ENCODE data around the gene KRCC1.
"Not testable (repeated sequence)": the region's sequence is repeated elsewhere in the genome, so short reads cannot be mapped to it uniquely, and the experiment has no call there.

The KRCC1 gene

DNA sequence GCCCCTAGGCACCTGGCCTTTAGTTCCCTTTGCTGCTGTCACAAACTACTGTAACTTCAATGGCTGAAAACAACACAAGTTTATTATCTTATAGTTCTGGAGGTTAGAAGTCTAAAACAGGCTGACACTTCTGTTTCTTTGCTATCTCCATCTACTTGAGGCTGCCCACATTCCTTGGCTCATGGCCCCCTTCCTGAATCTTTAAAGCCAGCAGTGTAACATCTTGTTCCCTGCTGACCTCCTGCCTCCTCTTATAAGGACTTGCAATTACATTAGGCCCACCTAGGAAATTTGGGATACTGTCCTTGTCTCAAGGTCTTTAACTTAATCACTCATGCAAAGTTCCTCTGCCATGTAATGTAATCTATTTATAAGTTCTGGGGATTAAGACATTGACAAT, 18.6 kb upstream of the KRCC1 start:
- DNase-seq = no peak

DNA sequence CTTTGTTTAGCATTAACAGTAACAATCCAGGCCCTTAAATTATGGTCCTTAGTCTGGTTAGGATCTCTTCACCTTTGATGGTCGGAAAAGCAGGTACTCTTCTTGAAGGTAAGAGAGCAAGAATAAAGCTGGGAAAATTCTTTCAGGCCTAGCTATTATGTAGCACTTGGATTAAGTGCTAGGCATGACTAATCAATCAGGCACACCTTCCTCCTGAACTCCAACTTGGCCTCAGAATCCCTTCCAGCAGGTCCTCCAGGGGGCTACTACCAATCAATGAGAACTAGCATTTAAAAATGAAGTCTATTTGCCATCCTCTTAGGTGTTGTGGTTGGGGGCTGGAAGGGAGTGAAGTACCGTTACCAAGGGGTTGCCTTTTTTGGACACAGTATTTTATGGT, 15.8 kb upstream of the KRCC1 start:
- no peak for DNase-seq

DNA sequence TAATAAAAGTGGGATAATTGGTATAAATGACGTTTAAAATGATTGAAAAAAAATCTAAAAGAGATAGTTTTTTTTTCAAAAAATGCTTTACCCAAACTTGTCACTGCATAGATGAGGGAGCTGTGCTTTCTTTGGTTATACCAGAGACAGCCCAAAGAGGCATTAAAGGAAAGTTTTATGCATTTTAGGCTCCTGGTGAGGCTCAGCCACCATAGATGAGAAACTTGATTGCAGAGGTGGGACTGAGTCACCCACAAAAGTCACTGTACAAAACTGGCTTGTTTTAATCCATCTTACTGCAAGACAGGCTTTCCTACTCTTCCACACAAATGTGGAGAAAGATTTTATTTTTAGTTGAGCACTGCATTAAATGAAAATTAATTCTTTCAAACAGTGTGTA, 14.5 kb upstream of the KRCC1 start:
- DNase-seq = no peak

DNA sequence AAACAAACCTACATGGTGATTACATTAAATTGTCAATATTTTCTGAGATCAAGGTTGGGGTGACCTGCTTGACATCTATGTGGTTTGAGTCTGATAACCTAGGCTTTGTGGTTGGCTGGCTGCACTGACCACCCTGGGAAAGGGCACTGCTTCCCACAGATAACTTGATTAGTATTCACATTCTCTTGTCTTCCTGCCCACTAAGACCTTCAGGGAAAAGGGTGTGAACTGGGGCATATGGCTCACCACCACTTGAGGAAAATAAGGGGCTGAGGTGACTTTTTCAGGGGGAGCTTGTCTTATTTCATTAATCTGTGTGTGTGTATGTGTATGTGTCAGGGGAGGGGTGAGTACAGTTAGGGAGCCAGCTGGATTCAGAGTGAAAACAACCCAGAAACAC, 13.5 kb upstream of the KRCC1 start:
- no peak for DNase-seq

DNA sequence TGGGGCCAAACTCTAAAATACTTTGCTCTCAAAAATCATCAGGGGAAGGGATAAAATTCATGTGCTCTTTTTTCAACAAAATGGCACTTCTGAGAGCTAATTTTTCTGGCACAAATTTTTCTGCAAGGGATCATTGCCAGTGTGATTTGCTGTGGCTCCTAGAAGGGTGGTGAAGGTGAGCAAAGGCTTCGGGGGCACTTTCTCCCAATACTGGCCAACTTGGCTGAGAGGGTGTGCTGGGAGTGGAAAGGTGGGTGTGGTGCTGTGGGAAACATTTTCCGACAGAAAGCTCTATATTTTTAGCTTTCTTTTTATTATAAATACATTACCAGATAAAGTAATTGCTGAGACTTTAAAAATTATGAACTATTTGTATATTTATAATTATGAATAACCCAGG, 12.5 kb upstream of the KRCC1 start:
- no peak for DNase-seq

DNA sequence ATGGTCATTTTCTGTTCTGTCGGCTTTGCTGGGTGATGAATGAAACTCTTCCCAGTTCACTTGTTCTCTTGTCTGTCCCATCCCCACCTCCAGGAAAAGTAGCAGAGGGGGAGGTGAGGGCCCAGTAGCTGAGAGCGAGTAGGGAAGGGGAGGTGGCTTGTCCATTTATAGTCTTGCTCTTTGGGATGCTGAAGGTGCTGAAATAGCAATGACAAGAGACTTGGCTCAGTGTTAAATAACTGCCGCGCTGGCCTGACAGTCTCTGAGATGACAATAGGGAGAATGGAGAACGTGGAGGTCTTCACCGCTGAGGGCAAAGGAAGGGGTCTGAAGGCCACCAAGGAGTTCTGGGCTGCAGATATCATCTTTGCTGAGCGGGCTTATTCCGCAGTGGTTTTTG, 12.0 kb upstream of the KRCC1 start, which contains the start of gene SMYD1:
SMYD1 (plus strand) TSS at position 228 of the 400 bp plus-strand sequence; CDS start at position 268, 40 bp downstream.
- DNase-seq = no peak

DNA sequence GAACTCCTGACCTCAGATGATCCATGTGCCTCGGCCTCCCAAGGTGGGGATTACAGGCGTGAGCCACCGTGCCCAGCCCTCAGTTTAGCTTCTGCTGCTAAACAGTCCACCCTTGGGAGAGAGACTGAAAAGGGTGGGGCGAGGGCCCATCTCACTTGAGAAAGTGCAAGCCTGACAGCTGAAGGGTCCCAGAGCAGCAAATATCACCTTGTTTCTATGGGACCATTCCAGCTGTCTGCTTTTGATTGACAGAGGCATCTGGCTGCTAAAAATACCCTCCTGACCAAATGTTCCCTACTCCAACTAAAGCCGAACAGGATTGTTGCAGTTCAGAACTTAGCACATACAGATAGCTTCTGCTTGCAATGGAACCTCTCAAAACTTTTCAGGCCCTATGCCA, 11.6 kb upstream of the KRCC1 start:
- DNase-seq = no peak

DNA sequence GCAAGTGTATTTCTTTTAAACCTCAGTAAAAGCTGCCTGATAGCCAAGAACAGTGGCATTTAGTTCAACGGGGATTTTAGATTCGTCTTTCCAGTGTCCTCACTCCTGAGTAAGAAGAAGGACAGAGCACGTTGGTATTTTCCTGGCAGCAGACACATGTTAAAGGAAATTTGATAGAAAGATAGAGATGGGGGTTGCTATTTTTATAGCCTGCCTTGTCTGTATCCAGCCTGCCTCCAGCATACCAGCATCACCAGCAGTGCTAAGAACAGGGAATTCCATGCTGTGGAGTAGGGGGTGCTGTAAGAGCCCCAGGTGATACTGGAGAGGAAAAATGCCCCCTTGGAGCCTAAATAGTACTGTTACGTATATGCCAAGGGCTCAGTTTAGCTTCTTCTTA, 11.0 kb upstream of the KRCC1 start:
- no peak for DNase-seq

DNA sequence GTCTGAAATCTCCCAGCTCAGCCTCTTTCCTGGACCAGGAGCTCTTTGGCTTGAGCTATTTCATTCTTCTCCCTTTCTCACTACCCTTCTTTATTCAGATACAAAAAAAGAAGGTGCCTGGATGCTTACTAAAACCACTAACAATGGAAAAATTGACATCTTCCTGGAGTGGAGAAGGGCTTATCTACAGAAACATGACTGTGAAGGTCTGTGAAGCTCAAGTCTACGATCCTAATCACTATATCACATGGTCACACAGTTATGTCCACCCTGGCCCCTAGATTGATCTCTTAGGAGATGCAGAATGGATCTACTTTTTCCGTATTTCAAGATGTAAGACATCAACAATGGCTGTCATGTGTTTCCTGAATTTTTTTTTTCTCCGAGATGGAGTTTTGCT, 5.7 kb upstream of the KRCC1 start:
- no peak for DNase-seq

DNA sequence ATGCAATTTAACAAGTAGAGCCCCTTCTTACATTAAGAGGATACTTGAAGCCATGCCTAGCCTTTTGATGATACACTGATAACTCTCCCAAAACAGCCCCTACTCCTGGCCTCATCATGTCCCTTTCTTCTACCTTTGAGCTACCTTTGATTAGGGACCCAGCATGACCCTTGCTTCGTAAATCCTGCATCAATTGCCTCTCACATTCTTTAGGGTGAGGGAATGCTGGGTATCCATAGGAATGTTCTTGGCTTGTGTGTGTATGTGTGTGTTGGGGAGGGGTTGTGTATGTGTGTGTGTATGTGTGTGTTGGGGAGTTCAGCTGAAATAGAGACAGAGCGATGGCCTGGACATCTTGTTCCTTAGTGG, 5.3 kb upstream of the KRCC1 start:
- no peak for DNase-seq

DNA sequence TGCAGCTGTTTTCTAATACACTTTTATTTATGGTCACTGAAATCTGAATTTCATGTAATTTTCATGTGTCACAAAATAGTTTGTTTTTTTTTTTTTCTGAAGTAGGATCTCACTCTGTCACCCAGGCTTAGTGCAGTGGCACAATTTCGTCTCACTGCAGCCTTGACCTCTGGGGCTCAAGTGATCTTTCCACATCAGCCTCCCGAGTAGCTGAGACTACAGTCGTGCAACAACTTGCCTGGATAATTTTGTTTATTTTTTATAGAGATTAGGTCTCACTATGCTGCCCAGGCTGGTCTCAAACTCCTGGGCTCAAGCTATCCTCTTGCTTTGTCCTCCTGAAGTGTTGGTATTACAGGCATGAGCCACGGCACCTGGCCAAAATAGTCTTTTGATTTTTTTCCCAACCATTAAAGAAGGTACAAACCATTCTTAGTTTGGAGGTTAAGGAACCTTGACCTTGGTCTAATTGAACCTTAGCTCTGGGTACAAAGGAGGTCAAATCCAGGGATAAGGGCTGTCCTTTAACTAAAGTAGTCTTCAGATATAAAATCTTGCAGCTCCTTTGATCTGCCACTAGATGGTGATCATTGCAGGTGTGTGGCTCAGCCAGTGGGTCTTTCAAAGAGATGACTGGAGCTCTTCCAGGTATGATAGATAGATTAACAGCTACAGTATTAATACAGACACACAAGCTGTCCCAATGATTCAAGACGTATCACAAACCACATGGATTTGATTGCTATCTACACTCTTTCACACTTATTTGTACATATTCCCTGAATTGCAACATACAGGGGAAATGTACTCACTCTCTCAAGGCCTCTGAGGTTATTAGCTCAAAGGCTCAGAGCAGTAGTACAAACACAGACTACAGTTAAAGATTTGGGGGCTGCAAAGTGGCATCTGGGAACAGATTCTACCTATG, 4.7 kb upstream of the KRCC1 start:
- DNase-seq = peak; percentile 60

DNA sequence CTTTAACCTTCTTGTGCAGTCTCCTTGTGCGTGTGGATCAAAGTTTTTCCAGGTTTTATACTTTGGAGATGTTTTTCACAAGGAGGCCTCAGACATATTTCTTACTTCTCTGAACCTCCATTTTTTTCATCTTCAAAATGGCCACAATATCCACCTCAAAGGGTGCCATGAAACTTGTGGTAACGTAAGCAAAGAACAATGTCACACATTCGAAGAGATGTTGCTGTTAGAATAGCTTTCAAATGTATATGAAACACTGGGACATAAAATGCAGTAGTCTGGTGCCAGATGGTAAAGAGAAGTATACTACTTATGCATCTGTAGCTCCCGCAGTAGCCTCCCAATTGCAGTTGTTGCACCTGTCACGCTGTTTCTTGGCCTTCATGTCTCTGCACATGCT, 2.6 kb upstream of the KRCC1 start:
- no peak for DNase-seq

DNA sequence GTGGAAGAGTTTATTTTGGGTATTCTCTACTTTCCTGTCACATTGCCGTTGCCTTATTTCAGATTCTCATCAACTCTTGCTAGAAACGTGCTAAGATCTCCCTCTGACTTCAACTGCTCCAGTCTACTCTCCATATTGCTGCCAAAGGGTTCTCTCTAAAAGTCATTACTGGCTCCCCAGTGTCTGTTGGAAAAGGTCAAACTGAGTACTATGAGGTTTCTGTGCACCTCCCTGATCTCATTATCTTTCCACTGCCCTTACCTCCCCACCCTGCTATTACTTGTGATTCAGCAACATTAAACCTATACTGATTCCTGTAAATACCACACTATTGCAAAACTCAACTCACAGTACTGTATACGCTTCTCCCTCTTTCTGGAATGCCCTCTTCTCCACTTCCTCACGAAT, 1.9 kb upstream of the KRCC1 start:
- DNase-seq = no peak

DNA sequence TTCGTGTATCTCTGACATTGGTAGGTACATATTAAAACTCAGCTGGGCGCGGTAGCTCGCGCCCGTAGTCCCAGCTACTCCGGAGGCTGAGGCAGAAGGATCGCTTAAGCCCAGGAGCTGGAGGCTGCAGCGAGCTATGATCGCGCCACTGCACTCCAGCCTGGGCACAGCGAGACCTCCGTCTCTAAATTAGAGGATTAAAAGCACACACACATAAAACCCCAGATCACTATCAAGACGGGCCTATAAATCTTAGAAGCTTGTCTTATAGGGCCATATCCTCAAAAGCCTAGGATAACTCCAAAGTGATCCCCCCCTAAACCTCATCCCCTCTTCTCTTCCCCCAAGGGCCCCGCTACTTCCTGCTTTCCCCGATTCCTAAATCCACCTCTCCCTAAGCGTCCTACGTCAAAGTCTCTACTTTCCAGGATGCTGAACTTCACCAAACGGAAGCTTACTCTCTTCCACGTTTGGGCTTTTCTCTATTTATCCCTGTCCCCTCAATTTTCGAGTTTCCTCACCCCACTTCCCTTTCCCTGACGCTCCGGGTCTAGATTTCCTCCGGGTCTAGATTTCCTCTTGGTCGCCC, 707 bp downstream of the KRCC1 start:
- DNase-seq = peak; percentile 18

DNA sequence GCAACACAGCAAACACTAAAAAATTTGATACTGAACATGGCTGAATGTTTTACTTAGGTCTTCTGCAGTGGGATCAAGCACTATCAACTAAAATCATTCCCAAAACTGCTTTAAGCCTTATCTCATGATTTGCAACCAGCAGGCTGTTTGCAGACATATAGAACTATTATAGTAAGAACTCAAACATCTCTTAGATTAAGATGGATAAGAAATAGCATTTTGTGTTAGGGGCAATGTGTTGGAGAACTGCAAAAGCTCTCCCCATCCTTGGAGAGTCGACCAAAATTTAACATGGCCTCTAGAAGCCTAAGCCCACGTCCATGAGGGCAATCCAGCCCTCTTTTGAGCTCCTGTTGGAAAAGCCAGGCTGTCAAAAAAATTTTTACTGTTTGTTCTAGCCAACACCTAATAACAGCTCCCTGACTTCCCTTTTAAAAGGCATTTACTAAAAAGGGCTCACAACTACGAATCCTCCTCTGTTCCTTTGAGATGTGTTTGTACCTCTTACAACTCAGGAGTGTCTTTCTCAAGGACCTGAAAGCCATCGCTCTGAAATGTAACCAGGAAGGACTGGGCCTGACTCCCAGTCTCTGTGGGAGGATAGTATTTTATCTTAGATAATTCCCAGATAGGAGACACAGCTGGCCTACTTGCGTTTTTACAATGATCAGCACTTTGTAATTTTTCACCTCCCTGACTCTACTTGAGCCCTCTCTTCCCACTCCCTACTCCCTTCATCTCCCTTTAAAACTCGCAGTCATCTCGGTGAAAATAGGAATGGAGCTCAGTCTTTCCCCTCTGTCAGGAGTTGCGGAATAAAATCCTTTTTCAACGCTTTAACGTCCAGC, 1.4 kb downstream of the KRCC1 start:
- DNase-seq = no peak

DNA sequence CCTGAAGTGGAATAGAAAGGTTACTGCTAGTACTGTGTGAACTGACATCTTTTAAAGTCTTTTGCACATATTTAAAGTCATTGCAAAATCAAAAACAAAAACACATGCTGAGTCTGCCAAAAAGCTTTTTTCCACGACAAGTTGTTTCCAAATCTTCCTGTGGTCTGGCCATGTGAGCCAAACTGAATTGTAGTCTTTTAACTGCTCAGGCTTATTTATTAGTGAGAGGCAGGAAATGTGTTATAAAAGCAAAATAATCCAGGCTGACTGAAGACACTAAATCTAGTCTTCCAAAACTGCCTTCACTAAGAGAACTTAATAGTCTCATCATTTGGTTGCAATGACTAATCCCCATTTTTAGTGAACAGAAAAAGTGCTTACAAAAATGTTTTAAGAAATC, 2.3 kb downstream of the KRCC1 start:
- DNase-seq = no peak

DNA sequence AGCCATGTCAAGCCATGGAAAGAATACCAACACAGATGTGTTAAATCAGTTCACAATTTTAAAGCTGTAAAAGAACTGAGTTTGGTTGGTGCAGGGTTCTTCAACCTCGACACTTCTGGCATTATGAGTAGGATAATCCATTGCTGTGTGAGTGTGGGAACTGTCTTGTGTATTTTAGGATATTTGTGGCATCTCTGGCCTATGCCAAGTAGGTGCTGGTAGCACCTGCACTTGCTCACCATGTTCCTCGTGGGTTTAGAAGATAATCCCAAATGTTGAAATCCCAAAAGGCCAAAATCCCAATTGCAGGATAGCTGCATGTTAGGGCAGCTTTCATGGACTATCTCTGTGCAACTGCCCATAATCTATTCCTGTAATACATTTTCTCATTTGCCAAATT, 3.8 kb downstream of the KRCC1 start:
- DNase-seq = no peak

DNA sequence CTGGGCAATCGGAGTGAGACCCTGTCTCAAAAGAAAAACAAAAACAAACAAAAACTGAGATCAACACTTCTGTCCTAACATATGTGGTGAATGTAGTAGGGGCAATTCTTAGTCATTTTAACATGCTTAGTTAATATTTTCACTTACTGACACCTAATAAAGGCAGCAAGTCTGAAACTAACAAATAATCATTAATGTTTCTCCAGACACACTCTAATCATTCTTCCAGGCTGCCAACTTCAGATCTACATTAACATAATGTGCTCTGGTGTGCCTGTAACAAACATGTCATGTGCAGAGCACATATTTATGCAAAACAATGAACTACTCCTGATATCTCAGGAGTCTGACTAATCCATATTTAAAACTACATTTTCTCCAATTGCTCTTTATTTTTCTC, 6.0 kb downstream of the KRCC1 start:
- DNase-seq = no peak

DNA sequence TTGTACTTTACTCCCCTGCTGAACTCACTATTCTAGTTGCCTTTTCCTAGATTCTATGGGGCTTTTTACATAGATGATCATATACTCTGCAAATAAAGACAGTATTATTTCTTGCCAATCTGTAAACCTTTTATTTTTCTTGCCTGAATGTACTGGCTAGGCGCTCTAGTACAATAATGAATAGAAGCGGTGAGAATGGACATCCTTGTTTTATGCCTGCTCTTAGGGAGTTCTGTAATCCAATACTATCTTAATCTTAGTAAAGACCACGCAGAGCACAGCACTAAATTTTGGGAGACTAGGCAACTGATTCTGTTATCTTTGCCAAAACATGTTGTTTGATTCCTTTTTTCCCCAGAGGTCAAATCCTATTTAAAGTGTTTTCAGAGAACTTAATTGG, 7.0 kb downstream of the KRCC1 start:
- DNase-seq = no peak

DNA sequence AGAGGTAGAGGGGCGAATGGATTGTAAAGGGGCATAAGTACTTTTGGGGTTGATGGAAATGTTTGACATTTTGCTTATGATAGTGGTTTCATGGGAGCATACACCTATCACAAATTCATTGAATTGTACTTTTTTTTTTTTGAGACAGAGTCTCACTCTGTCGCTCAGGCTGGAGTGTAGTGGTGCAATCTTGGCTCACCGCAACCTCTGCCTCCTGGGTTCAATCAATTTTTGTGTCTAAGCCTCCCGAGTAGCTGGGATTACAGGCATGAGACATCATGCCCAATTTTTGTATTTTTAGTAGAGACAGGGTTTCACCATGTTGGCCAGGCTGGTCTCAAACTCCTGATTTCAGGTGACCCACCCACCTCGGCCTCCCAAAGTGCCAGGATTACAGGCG, 10.0 kb downstream of the KRCC1 start:
- not testable (repeated sequence) for DNase-seq

DNA sequence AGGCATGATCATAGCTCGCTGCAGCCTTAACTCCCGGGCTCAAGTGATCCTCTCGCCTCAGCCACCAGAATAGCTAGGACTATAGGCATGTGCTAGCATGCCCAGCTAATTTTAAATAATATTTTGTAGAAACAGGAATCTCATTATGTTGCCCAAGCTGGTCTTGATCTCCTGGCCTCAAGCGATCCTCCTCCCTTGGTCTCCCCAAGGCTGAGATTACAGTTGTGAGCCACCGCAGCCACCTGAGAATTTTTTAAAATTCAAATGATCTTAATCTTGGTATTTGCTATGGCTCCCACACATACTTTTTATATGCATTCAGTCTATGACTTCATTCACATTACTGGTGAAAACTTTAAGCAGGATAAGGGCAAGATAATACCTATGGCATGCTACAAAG, 13.1 kb downstream of the KRCC1 start:
- DNase-seq = no peak

DNA sequence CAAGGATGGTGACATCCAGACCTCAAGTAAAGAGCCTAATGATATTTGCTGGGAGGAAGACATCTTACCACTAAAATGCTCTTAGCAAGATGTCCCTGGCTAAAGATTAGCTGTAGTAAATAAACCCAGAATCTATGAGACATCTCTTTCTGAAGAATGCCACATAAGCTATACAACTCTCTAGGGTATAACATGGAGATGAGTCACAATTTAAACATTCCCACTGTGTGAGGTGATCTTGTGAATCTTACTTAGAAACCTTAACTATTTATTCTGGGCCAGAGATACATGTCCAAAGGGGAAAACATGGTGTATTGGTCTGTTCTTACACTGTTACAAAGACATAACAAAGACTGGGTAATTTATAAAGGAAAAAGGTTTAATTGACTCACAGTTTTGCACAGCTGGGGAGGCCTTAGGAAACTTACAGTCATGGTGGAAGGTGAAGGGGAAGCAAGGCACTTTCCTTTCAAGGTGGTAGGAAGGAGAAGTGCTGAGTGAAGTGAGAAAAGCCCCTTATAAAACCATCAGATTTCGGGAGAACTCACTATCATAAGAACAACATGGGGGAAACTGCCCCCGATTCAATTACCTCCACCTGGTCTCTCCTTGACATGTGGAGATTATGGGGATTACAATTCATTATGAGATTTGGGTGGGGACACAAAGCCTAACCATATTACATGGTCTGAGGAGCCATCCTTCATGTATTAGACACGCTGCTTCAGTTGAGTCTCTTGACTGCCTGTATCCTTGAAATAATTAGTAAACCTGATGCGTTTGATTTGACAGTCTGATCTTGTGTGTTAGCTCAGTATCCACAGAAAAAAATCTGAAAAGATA, 17.1 kb downstream of the KRCC1 start:
- no peak for DNase-seq

DNA sequence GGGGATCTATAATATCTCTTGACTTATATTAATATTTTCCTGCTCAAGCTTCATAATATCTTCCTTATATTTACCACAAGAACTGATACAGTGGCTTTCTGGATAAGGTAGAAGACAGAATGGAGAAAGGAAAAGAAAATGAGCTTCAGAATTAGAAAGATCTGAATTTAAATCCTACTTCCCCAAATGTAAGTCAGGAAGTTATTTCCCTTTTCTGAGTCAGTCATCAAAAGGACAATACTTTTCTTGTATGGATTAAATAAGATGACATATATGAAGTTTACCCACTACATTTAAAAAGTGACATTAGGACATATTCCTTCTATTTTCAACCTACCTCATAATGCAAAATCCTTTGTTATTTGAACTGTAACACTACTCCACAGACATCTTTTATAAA, 19.0 kb downstream of the KRCC1 start:
- DNase-seq = no peak

All from CD4-positive, alpha-beta T cell treated with Interleukin-21 for 1 hour (primary cell).